Endothelial cell of umbilical vein (primary cell): Measurements from ENCODE around the gene ITSN1. TPM values are rescaled to one million over a fixed set of nuclear protein-coding genes. Genes with fewer than 3 reads are reported as not detected.

ENCODE experiments used
- BruUV-seq: library from RNA; stranded (reverse); fragments of 400-500 nt; replicated peaks from 2 replicates; lab custom pipeline; 2021; lab: Mats Ljungman, UMichigan
- CTCF ChIA-PET: fragments of 300-600, 350-600 bp; sonication (Branson Sonifier 250); formaldehyde crosslinking; loops from one replicate; lab custom pipeline; 2021; ENCODE audit warnings: antibody characterized with exemption, inconsistent platforms; lab: Charles Lee
- POLR2A ChIA-PET: fragments of 300-600, 350-600 bp; sonication (Branson Sonifier 250); formaldehyde crosslinking; loops from one replicate; lab custom pipeline; 2021; ENCODE audit warnings: antibody characterized with exemption, inconsistent platforms; lab: Charles Lee
- DNase-seq: peaks from one replicate; pipeline ENCODE4 v3.0.0-alpha.2; 2011; ENCODE audit warnings: low read depth, low spot score
- FAIRE-seq: peaks from 2 replicates; lab custom pipeline; 2011; peaks lifted over from hg19 to GRCh38; lab: Jason Lieb, UNC
- H2AFZ ChIP-seq: 2 replicates; pipeline ENCODE4 v1.6.0; 2012; ENCODE audit warnings: low read depth, low read length, control low read depth, inconsistent platforms
- H3K27ac ChIP-seq: 2 replicates; pipeline ENCODE4 v1.5.1; 2011; ENCODE audit warnings: low read depth, mild to moderate bottlenecking, control low read depth, low read length, moderate library complexity; ENCODE audit not compliant: insufficient read depth
- H3K27me3 ChIP-seq, 2 experiments: 2 replicates each; pipeline versions ENCODE4 v1.6.0 to v1.6.1; 2011; ENCODE audit warnings: low read length in 2 of 2, mixed read lengths in 1 of 2; ENCODE audit not compliant: control insufficient read depth in 2 of 2, insufficient read depth in 2 of 2
- H3K36me3 ChIP-seq, 2 experiments: 2 replicates in 1 of 2; 3 replicates in 1 of 2; pipeline ENCODE4 v1.5.1; 2011; ENCODE audit warnings: low read length in 2 of 2, mild to moderate bottlenecking in 1 of 2, moderate library complexity in 1 of 2; ENCODE audit not compliant: control insufficient read depth in 2 of 2, insufficient read depth in 2 of 2; ENCODE audit errors: extremely low read depth in 1 of 2
- H3K4me1 ChIP-seq: 3 replicates; pipeline ENCODE4 v1.5.1; 2011; ENCODE audit warnings: mild to moderate bottlenecking, low read length; ENCODE audit not compliant: control insufficient read depth, insufficient read depth; ENCODE audit errors: extremely low read depth
- H3K4me2 ChIP-seq: 2 replicates; pipeline ENCODE4 v1.6.1; 2011; ENCODE audit warnings: low read length, control low read depth, mixed read lengths; ENCODE audit not compliant: insufficient read depth
- H3K4me3 ChIP-seq, 3 experiments: fragments of 200-600 bp in 1 of 3; sonication (generic), shearing (Covaris generic) in 1 of 3; replicated peaks in 1 of 3; 2 replicates each; pipeline ENCODE4 v1.5.1; 2011 to 2016; ENCODE audit warnings: control low read depth in 3 of 3, low read length in 3 of 3, mild to moderate bottlenecking in 2 of 3, inconsistent platforms in 1 of 3, low read depth in 1 of 3, moderate library complexity in 1 of 3; ENCODE audit not compliant: insufficient read depth in 1 of 3
- H3K79me2 ChIP-seq: 2 replicates; pipeline ENCODE4 v1.6.0; 2012; ENCODE audit warnings: low read length, inconsistent platforms; ENCODE audit not compliant: control insufficient read depth, insufficient read depth
- H3K9ac ChIP-seq: replicated peaks from 2 replicates; pipeline ENCODE3; 2011; ENCODE audit warnings: low read length, control low read depth; ENCODE audit not compliant: insufficient read depth; ENCODE audit errors: extremely low read depth
- H3K9me1 ChIP-seq: replicated peaks from 3 replicates; pipeline ENCODE4 v1.6.0; 2011; ENCODE audit warnings: mild to moderate bottlenecking, low read length; ENCODE audit not compliant: control insufficient read depth, insufficient read depth; ENCODE audit errors: extremely low read depth
- H3K9me3 ChIP-seq: replicated peaks from 2 replicates; pipeline ENCODE4 v1.5.1; 2012; ENCODE audit warnings: low read length, inconsistent platforms; ENCODE audit not compliant: control insufficient read depth, insufficient read depth
- H4K20me1 ChIP-seq: replicated peaks from 2 replicates; pipeline ENCODE3; 2011; ENCODE audit warnings: mild to moderate bottlenecking, low read length; ENCODE audit not compliant: control insufficient read depth, insufficient read depth; ENCODE audit errors: extremely low read depth
- EZH2 ChIP-seq: IDR thresholded peaks from 2 replicates; pipeline ENCODE4 v1.6.1; 2012; ENCODE audit warnings: borderline replicate concordance, low read depth, mild to moderate bottlenecking, moderate library complexity, low read length, inconsistent platforms; ENCODE audit not compliant: severe bottlenecking
- FOS ChIP-seq: IDR thresholded peaks from 2 replicates; pipeline ENCODE4 v1.6.1; 2011; ENCODE audit warnings: mild to moderate bottlenecking, low read length, moderate library complexity, borderline replicate concordance; ENCODE audit not compliant: insufficient read depth
- GATA2 ChIP-seq: IDR thresholded peaks from 2 replicates; pipeline ENCODE4 v1.7.0; 2011; ENCODE audit warnings: low read depth, mild to moderate bottlenecking, moderate library complexity, mixed read lengths, low read length; ENCODE audit not compliant: insufficient read length, insufficient read depth
- JUN ChIP-seq: IDR thresholded peaks from 2 replicates; pipeline ENCODE4 v1.6.1; 2011; ENCODE audit warnings: borderline replicate concordance, low read depth; ENCODE audit not compliant: insufficient read length, insufficient read depth
- MYC ChIP-seq: IDR thresholded peaks from one replicate; pipeline ENCODE4 v1.6.1; 2011; ENCODE audit warnings: mild to moderate bottlenecking, low read depth, low read length
- POLR2A ChIP-seq: IDR thresholded peaks from 2 replicates; pipeline ENCODE4 v1.6.1; 2012; ENCODE audit warnings: low read depth, mild to moderate bottlenecking, control low read depth, low read length
- POLR2AphosphoS5 ChIP-seq: IDR thresholded peaks from 2 replicates; pipeline ENCODE4 v1.6.1; 2012; ENCODE audit warnings: low read depth, mild to moderate bottlenecking, control low read depth, low read length, moderate library complexity; ENCODE audit not compliant: insufficient read depth
- dilution Hi-C: fragments of 300-500 bp; cut with MboI; formaldehyde crosslinking; loops from one replicate; pipeline ENCODE4 v1.15.0; 2019; ENCODE audit warnings: low sequenced_read_pairs; ENCODE audit not compliant: extremely low pct_ligation_motif_present
- intact Hi-C: fragments of 100-400 bp; cut with micrococcal nuclease; formaldehyde crosslinking; loops from one replicate; pipeline ENCODE4 v1.10.0; 2022
- polyA plus RNA-seq, 4 experiments: library from polyadenylated mRNA; depleted of rRNA in 3 of 4; stranded (reverse) in 3 of 4; unstranded in 1 of 4; fragments of >200 nt; gene quantifications; 2 replicates each; pipeline versions ENCODE4 v1.2.1 to v1.2.3, GENCODE V29; 2011 to 2012; ENCODE audit warnings: missing spikeins in 1 of 4
- total RNA-seq: library from RNA; stranded (reverse); gene quantifications from 2 replicates; pipeline ENCODE4 v1.2.3, GENCODE V29; 2021
- TF ChIP-seq, protein P1 (sequence below): IDR thresholded peaks from 2 replicates; pipeline ENCODE4 v1.6.1; 2011; ENCODE audit not compliant: insufficient read depth, insufficient read length
- TF ChIP-seq, protein P2 (sequence below), 2 donors: IDR thresholded peaks; 1 replicate in 1 of 2; 2 replicates in 1 of 2; pipeline ENCODE4 v1.5.1; 2011; ENCODE audit warnings: low read length in 2 of 2, mild to moderate bottlenecking in 2 of 2, moderate library complexity in 2 of 2, control low read depth in 1 of 2, inconsistent platforms in 1 of 2, low read depth in 1 of 2; ENCODE audit not compliant: insufficient read depth in 1 of 2; ENCODE audit errors: extremely low read depth in 1 of 2

Gene ITSN1
- total and polyA plus RNA-seq, 2 donors (not counting 3 experiments of a cell fraction or from before 2014, with no cell fraction given), result 72.2 to 86.8 TPM

GRCh38 chr21:33684068-33684467 is 41.8 kb downstream of the ITSN1 start:
- Histone ChIP-seq H3K27me3 (no peaks in the 10 kb centered on the region), H3K4me3 (peak overlapping the region in 1 of 3 experiments; percentile 44), H2AFZ (no peak overlapping the region), H3K79me2 (peaks cover 77% of the 10 kb centered on the region), H3K9me3 (no peaks in the 10 kb centered on the region), H3K36me3 (no peaks in the 10 kb centered on the region), H3K9ac (peak overlapping the region; percentile 75), H3K4me2 (peak overlapping the region; percentile 93), H3K4me1 (peaks cover 44% of the 10 kb centered on the region), H3K27ac (peak overlapping the region; percentile 93), H4K20me1 (peaks cover 4% of the 10 kb centered on the region), H3K9me1 (no peaks in the 10 kb centered on the region)
- ChIA-PET POLR2A (no interaction called here), CTCF (interaction anchor here (0.8 to 2.7 kb wide), 3 partner anchors 14 to 26 kb away, joined by 3 to 24 read pairs (median 10); no protein-coding TSS in a partner anchor)
- no TSS peak for BruUV-seq
- FAIRE-seq (peak; percentile 8), DNase-seq (peak; percentile 73)
- dilution Hi-C loops (no loop called here), intact Hi-C loops (no loop called here)
- TF ChIP-seq GATA2, result peak; percentile 51
- peak; percentile 26 for TF ChIP-seq JUN
- no peak for TF ChIP-seq MYC

- H3K4me3 ChIP-seq, result peak overlapping the region in 2 of 3 experiments; percentile 21
- peak overlapping the region; percentile 23 for H2AFZ ChIP-seq
- peak overlapping the region; percentile 75 for H3K9ac ChIP-seq
- ChIA-PET POLR2A (interaction anchor here (0.7 kb wide), 1 partner anchor 108 kb away, joined by 8 read pairs; no protein-coding TSS in a partner anchor), CTCF (interaction anchor here (0.8 to 2.7 kb wide), 10 partner anchors 9 to 78 kb away, joined by 3 to 24 read pairs (median 4); no protein-coding TSS in a partner anchor)
- BruUV-seq, result no TSS peak
- peaks cover 44% of the 10 kb centered on the region for H3K4me1 ChIP-seq
- dilution Hi-C loops, result no loop called here
- TF ChIP-seq POLR2AphosphoS5 (no peak), FOS (no peak), EZH2 (no peak), POLR2A (no peak), GATA2 (no peak), JUN (no peak), MYC (no peak)
- TF ChIP-seq, protein P1, sequence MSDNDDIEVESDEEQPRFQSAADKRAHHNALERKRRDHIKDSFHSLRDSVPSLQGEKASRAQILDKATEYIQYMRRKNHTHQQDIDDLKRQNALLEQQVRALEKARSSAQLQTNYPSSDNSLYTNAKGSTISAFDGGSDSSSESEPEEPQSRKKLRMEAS, result no peak
- TF ChIP-seq, protein P2, sequence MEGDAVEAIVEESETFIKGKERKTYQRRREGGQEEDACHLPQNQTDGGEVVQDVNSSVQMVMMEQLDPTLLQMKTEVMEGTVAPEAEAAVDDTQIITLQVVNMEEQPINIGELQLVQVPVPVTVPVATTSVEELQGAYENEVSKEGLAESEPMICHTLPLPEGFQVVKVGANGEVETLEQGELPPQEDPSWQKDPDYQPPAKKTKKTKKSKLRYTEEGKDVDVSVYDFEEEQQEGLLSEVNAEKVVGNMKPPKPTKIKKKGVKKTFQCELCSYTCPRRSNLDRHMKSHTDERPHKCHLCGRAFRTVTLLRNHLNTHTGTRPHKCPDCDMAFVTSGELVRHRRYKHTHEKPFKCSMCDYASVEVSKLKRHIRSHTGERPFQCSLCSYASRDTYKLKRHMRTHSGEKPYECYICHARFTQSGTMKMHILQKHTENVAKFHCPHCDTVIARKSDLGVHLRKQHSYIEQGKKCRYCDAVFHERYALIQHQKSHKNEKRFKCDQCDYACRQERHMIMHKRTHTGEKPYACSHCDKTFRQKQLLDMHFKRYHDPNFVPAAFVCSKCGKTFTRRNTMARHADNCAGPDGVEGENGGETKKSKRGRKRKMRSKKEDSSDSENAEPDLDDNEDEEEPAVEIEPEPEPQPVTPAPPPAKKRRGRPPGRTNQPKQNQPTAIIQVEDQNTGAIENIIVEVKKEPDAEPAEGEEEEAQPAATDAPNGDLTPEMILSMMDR (IDR thresholded peaks at IDR 0.05; ENCODE audit: extremely low read depth in 1 of 2, insufficient read depth in 1 of 2, low read depth in 1 of 2, low read length in 2 of 2), result no peak
- no peaks in the 10 kb centered on the region for H3K9me3 ChIP-seq
- no peaks in the 10 kb centered on the region for H3K36me3 ChIP-seq
- H3K79me2 ChIP-seq, result peaks cover 78% of the 10 kb centered on the region
- DNase-seq (peak; percentile 79), FAIRE-seq (no peak)
- no peaks in the 10 kb centered on the region for H3K27me3 ChIP-seq
- H3K9me1 ChIP-seq, result no peaks in the 10 kb centered on the region
- H3K4me2 ChIP-seq, result peak overlapping the region; percentile 93
- peaks cover 4% of the 10 kb centered on the region for H4K20me1 ChIP-seq
- intact Hi-C loops, result no loop called here
- H3K27ac ChIP-seq, result peak overlapping the region; percentile 93
Observed at GRCh38 chr21:33684923-33685560, 42.7 kb downstream of the ITSN1 start.
